Measurements from ENCODE around the gene ODAD3. TPM values are rescaled to one million over a fixed set of nuclear protein-coding genes. Genes with fewer than 3 reads are reported as not detected.

The ODAD3 gene
- total RNA-seq, 1 experiment from 2014 or later = 1.9 TPM

GRCh38 chr19:11382898-11383705 is 51.8 kb downstream of the ODAD3 start:
- peaks cover 18% of the 10 kb centered on the region for H3K4me1 ChIP-seq (ENCODE audit: control insufficient read depth, insufficient read depth, low read length)
- TF ChIP-seq CTCF (IDR thresholded peaks at IDR 0.05) (peak; percentile 86), SIN3A (IDR thresholded peaks at IDR 0.05; ENCODE audit: borderline replicate concordance, insufficient read depth, low read depth, low read length) (0 out of 2 replicates have a peak, but pooled peaks have one; percentile 52), REST (IDR thresholded peaks at IDR 0.05; ENCODE audit: insufficient read depth in 1 of 2, low read depth in 2 of 2, low read length in 1 of 2) (0 out of 4 replicates have a peak, but pooled peaks of 1 of the 2 experiments have one; percentile 36), POLR2AphosphoS5 (IDR thresholded peaks at IDR 0.05; ENCODE audit: low read depth, low read length) (no peak), TCF7L2 (IDR thresholded peaks at IDR 0.05; ENCODE audit: low read depth, low read length) (no peak)
- H3K27me3 ChIP-seq (ENCODE audit: control insufficient read depth, insufficient read depth, low read length) = no peaks in the 10 kb centered on the region

DNA sequence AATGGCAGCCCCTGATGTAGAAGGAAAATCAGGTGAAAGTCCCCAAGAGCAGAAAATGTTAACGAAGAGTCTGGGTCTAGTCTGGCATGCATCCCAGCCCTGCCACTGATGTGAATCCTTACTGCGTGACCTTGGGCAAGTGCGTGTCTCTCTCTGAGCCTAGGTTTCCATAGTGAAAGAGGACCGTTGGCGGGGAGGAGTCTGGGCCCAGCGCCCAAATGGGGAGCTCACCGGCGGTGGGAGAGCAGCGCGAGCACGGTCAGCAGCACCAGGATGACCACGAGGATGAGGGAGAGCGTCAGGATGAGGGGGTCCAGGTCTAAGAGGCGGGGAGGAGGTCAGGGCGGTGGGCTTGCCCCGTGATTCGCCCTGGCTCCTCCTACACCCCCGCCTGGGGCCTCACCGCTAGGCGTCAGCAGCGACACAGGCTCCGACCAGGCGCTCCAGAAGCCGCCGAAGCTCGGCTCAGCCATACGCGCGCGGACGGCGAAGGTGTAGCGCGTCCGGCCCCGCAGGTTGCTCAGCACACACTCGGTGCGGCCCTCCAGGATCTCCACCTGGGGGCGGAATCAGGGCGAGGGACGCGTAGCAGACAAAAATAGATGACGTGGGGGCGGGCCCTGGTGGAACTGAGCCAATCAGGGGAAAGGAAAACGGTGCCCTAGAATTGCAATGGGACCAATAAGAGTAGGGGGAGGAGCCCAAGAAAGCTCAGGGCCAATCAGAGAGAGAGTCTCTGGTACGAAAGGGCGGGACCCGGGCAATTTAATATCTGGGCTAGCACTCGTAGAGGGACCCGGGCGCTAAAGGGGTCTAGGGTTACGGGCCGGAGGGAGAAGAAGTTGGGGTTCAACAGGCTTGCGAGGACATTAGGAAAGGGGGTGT is 54.0 kb downstream of the ODAD3 start:
- no peaks in the 10 kb centered on the region; the same call in 1 of the 2 replicates for H3K36me3 ChIP-seq (ENCODE audit: control insufficient read depth, insufficient read depth, low read length)
- peak overlapping the region; percentile 62 to 75 for H3K4me3 ChIP-seq (ENCODE audit: low read depth in 2 of 2, low read length in 2 of 2)
- H3K9me3 ChIP-seq (ENCODE audit: control insufficient read depth, insufficient read depth, low read depth, low read length) = no peaks in the 10 kb centered on the region
- peak overlapping the region; percentile 91 for H3K27ac ChIP-seq (ENCODE audit: low read length)
- no TSS peak for BruUV-seq (replicated peaks)
- TF ChIP-seq POLR2AphosphoS5 (IDR thresholded peaks at IDR 0.05; ENCODE audit: low read depth, low read length) (peak; percentile 84), CTCF (IDR thresholded peaks at IDR 0.05) (peak; percentile 79), SIN3A (IDR thresholded peaks at IDR 0.05; ENCODE audit: borderline replicate concordance, insufficient read depth, low read depth, low read length) (peak; percentile 88), TCF7L2 (IDR thresholded peaks at IDR 0.05; ENCODE audit: low read depth, low read length) (no peak), REST (IDR thresholded peaks at IDR 0.05; ENCODE audit: insufficient read depth in 1 of 2, low read depth in 2 of 2, low read length in 1 of 2) (no peak)
- CTCF ChIA-PET = interaction anchor here (0.6 to 1.6 kb wide), 9 partner anchors 10 to 214 kb away, joined by 3 to 6 read pairs (median 4); partner anchors contain the start of gene PRKCSH
- POLR2A ChIA-PET = interaction anchor here (0.6 kb wide), 1 partner anchor 165 kb away, joined by 6 read pairs; no protein-coding TSS in a partner anchor
- ATAC-seq (peak; percentile 83), DNase-seq (ENCODE audit: low read depth, low spot score) (peak; percentile 88)
- H3K4me1 ChIP-seq (ENCODE audit: control insufficient read depth, insufficient read depth, low read length) = peaks cover 29% of the 10 kb centered on the region
- intact Hi-C loops (cut with micrococcal nuclease; ENCODE audit: unreplicated experiment) (loop anchor here (2.0 kb wide), 1 partner anchor 66 kb away; no protein-coding TSS in a partner anchor), in situ Hi-C loops (cut with HindIII; ENCODE audit: low pct_unique_long_range_greater_than_20kb, low sequenced_read_pairs) (no loop called here)
- no peaks in the 10 kb centered on the region for H3K27me3 ChIP-seq (ENCODE audit: control insufficient read depth, insufficient read depth, low read length)

More at GRCh38 chr19:11382898-11383705, 51.8 kb downstream of the ODAD3 start:
- BruUV-seq (replicated peaks) = no TSS peak
- no peak for DNase-seq (ENCODE audit: low read depth, low spot score)
- ChIA-PET CTCF (interaction anchor here (0.6 to 1.4 kb wide), 6 partner anchors 30 to 1087 kb away, joined by 3 to 13 read pairs (median 6); partner anchors contain the start of gene RGL3), POLR2A (interaction anchor here (0.5 to 0.7 kb wide), 3 partner anchors 8 to 290 kb away, joined by 3 to 6 read pairs (median 5); no protein-coding TSS in a partner anchor)
- in situ Hi-C loops (cut with HindIII; ENCODE audit: low pct_unique_long_range_greater_than_20kb, low sequenced_read_pairs) (no loop called here), intact Hi-C loops (cut with micrococcal nuclease; ENCODE audit: unreplicated experiment) (no loop called here)
- H3K36me3 ChIP-seq (ENCODE audit: control insufficient read depth, insufficient read depth, low read length) = no peaks in the 10 kb centered on the region; the same call in 1 of the 2 replicates
- H3K9me3 ChIP-seq (ENCODE audit: control insufficient read depth, insufficient read depth, low read depth, low read length) = no peaks in the 10 kb centered on the region
- H3K4me3 ChIP-seq (ENCODE audit: low read depth in 2 of 2, low read length in 2 of 2) = peak overlapping the region; percentile 62 to 75
- peak overlapping the region; percentile 61; the same call in 1 of the 2 replicates for H3K27ac ChIP-seq (ENCODE audit: low read length)
- ATAC-seq = peak; percentile 15; the same call in 1 of the 2 replicates
